CD4-positive, alpha-beta memory T cell (primary cell): ENCODE data around the gene ENGASE. TPM values are rescaled to one million over a fixed set of nuclear protein-coding genes. Genes with fewer than 3 reads are reported as not detected.

Experiments
- CTCF ChIA-PET: fragments of 350-600 bp; sonication (Branson Sonifier 250); formaldehyde crosslinking; loops from one replicate; lab custom pipeline; 2021; ENCODE audit warnings: inconsistent platforms; ENCODE audit not compliant: partially characterized antibody; lab: Charles Lee
- POLR2A ChIA-PET: fragments of 350-600 bp; sonication (Branson Sonifier 250); formaldehyde crosslinking; loops from one replicate; lab custom pipeline; 2021; ENCODE audit not compliant: partially characterized antibody; lab: Charles Lee
- DNase-seq, 5 donors: peaks; one replicate each; pipeline versions ENCODE4 v3.0.0 to v3.0.0-alpha.2; 2020 to 2022; ENCODE audit warnings: mixed read lengths in 1 of 5
- H3K27ac ChIP-seq: one replicate; pipeline ENCODE4 v1.7.0; 2013; ENCODE audit warnings: low read depth, low read length
- H3K27me3 ChIP-seq: 2 replicates; pipeline ENCODE4 v1.7.0; 2013; ENCODE audit warnings: mild to moderate bottlenecking, low read length, moderate library complexity; ENCODE audit not compliant: insufficient read depth
- H3K36me3 ChIP-seq: 2 replicates; pipeline ENCODE4 v1.7.0; 2013; ENCODE audit warnings: mild to moderate bottlenecking, low read length, moderate library complexity; ENCODE audit not compliant: insufficient read depth
- H3K4me1 ChIP-seq: 2 replicates; pipeline ENCODE4 v1.7.0; 2013; ENCODE audit warnings: mild to moderate bottlenecking, low read length, moderate library complexity; ENCODE audit not compliant: insufficient read depth
- H3K4me3 ChIP-seq, 2 donors: one replicate each; pipeline ENCODE4 v1.7.0; 2013; ENCODE audit warnings: low read length in 2 of 2, mild to moderate bottlenecking in 1 of 2
- H3K9me3 ChIP-seq, 2 donors: one replicate each; pipeline ENCODE4 v1.7.0; 2013; ENCODE audit warnings: low read length in 2 of 2, control low read depth in 1 of 2; ENCODE audit not compliant: control insufficient read depth in 1 of 2
- H3K27ac Mint-ChIP-seq, 7 donors: one replicate each; pipeline ENCODE4 v1.8.0; 2020 to 2021; ENCODE audit warnings: mixed read lengths in 7 of 7, mild to moderate bottlenecking in 6 of 7, inconsistent platforms in 3 of 7, moderate library complexity in 3 of 7
- H3K27me3 Mint-ChIP-seq, 2 donors: one replicate each; pipeline ENCODE4 v1.8.0; 2020 to 2021; ENCODE audit warnings: mixed read lengths in 2 of 2
- H3K36me3 Mint-ChIP-seq, 2 donors: one replicate each; pipeline ENCODE4 v1.8.0; 2020 to 2021; ENCODE audit warnings: mixed read lengths in 2 of 2, inconsistent platforms in 1 of 2, mild to moderate bottlenecking in 1 of 2
- H3K4me1 Mint-ChIP-seq, 4 donors: one replicate each; pipeline ENCODE4 v1.8.0; 2020 to 2021; ENCODE audit warnings: mixed read lengths in 4 of 4, mild to moderate bottlenecking in 1 of 4
- H3K4me3 Mint-ChIP-seq, 8 donors: one replicate each; pipeline ENCODE4 v1.8.0; 2020 to 2021; ENCODE audit warnings: mixed read lengths in 8 of 8, mild to moderate bottlenecking in 7 of 8, moderate library complexity in 6 of 8, inconsistent platforms in 3 of 8
- H3K9me3 Mint-ChIP-seq, 8 donors: one replicate each; pipeline ENCODE4 v1.8.0; 2020 to 2021; ENCODE audit warnings: mixed read lengths in 8 of 8, mild to moderate bottlenecking in 5 of 8, inconsistent platforms in 3 of 8, moderate library complexity in 1 of 8
- intact Hi-C: fragments of 100-400 bp; cut with micrococcal nuclease; formaldehyde crosslinking; loops from one replicate; pipeline ENCODE4 v1.15.1; 2023
- polyA plus RNA-seq, 2 donors: library from polyadenylated mRNA; unstranded; fragments of 300-500 nt; fragmentation: Illumina TruSeq; gene quantifications; one replicate each; pipeline ENCODE4 v1.2.3, GENCODE V29; 2021
- total RNA-seq, 2 experiments: library from RNA; stranded (reverse); gene quantifications; one replicate each; pipeline ENCODE4 v1.2.3, GENCODE V29; 2021

The ENGASE gene
- total and polyA plus RNA-seq, 4 experiments from 2014 or later = 2.7 to 150 (median 75.8) TPM

DNA sequence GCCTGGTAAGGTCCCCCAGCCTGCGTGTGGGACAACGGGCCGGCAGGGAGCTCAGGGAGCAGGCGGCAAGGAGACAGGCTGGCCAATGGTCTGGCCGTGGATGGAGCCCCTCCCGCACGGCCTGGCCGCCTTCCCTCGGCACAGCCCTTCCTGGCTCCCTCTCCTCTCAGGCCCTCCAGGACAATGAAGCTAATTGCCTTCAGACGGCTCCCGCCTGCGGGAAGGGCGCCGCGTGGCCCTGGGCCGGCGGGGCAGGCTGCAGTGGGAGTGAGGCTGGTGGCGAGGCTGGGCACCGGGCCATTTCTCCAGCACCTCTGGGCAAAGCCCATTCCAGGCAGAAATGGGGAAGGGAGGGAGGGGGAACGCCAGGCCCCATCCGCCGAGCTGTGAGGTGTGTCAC is 50.9 kb downstream of the ENGASE start:
- H3K4me1 Mint-ChIP-seq = no peaks in the 10 kb centered on the region
- DNase-seq = no peak
- H3K36me3 Mint-ChIP-seq = no peaks in the 10 kb centered on the region
- H3K27ac ChIP-seq = no peak overlapping the region
- H3K27ac Mint-ChIP-seq = no peak overlapping the region
- ChIA-PET POLR2A (no interaction called here), CTCF (no interaction called here)
- no peak overlapping the region for H3K4me3 Mint-ChIP-seq
- no peaks in the 10 kb centered on the region for H3K9me3 Mint-ChIP-seq
- peaks cover 4 to 13% of the 10 kb centered on the region in 2 donors for H3K27me3 Mint-ChIP-seq
- intact Hi-C loops = no loop called here
- H3K4me1 ChIP-seq = no peaks in the 10 kb centered on the region
- no peaks in the 10 kb centered on the region for H3K36me3 ChIP-seq
- H3K9me3 ChIP-seq = no peaks in the 10 kb centered on the region
- no peak overlapping the region for H3K4me3 ChIP-seq
- no peaks in the 10 kb centered on the region for H3K27me3 ChIP-seq

DNA sequence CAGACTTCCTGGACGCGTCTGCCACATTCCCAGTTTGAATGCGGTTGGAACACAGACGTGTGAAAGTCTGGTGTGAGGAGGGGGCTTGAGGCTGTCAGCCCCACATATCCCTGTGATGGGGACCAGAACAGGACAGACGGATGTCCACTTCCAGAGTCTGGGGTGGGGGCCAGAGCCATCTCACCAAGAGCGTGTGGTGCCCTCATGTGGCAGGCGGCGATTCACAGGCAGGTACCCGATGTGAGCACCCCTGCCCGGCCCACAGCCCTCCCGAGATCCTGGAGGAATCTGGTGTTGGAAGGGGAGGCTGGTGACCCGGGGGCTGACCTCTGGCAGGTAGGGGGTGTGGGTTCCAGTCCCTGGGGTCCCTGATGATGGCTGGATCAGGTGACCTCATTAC is 51.5 kb downstream of the ENGASE start:
- H3K36me3 Mint-ChIP-seq = no peaks in the 10 kb centered on the region
- no peak overlapping the region for H3K4me3 ChIP-seq
- CTCF ChIA-PET = no interaction called here
- H3K27me3 Mint-ChIP-seq = peaks cover 4 to 16% of the 10 kb centered on the region in 2 donors
- H3K36me3 ChIP-seq = no peaks in the 10 kb centered on the region
- no peaks in the 10 kb centered on the region for H3K27me3 ChIP-seq
- H3K4me1 Mint-ChIP-seq = no peaks in the 10 kb centered on the region
- intact Hi-C loops = no loop called here
- POLR2A ChIA-PET = no interaction called here
- H3K4me3 Mint-ChIP-seq = no peak overlapping the region
- H3K9me3 ChIP-seq = no peaks in the 10 kb centered on the region
- no peak for DNase-seq
- no peak overlapping the region for H3K27ac Mint-ChIP-seq
- no peak overlapping the region for H3K27ac ChIP-seq
- peaks cover 0 to 2% (median 0%) of the 10 kb centered on the region in 8 donors for H3K9me3 Mint-ChIP-seq
- no peaks in the 10 kb centered on the region for H3K4me1 ChIP-seq

- Mint-ChIP-seq H3K27me3 (peaks cover 4 to 19% of the 10 kb centered on the region in 2 donors), H3K4me3 (no peak overlapping the region), H3K27ac (no peak overlapping the region), H3K4me1 (no peaks in the 10 kb centered on the region), H3K9me3 (peaks cover 0 to 2% (median 0%) of the 10 kb centered on the region in 8 donors), H3K36me3 (no peaks in the 10 kb centered on the region)
- Histone ChIP-seq H3K36me3 (no peaks in the 10 kb centered on the region), H3K4me3 (no peak overlapping the region), H3K9me3 (no peaks in the 10 kb centered on the region), H3K4me1 (no peaks in the 10 kb centered on the region), H3K27me3 (no peaks in the 10 kb centered on the region), H3K27ac (no peak overlapping the region)
- intact Hi-C loops = no loop called here
- no peak for DNase-seq
- CTCF ChIA-PET = no interaction called here
- POLR2A ChIA-PET = no interaction called here
Measured at GRCh38 chr17:79127534-79128135, 53.0 kb downstream of the ENGASE start.

- DNase-seq = no peak
- POLR2A ChIA-PET = no interaction called here
- H3K4me1 ChIP-seq = no peaks in the 10 kb centered on the region
- no peak overlapping the region for H3K27ac ChIP-seq
- no peak overlapping the region for H3K4me3 Mint-ChIP-seq
- peaks cover 4 to 18% of the 10 kb centered on the region in 2 donors for H3K27me3 Mint-ChIP-seq
- H3K36me3 ChIP-seq = no peaks in the 10 kb centered on the region
- no peaks in the 10 kb centered on the region for H3K9me3 ChIP-seq
- peaks cover 0 to 2% (median 0%) of the 10 kb centered on the region in 8 donors for H3K9me3 Mint-ChIP-seq
- intact Hi-C loops = no loop called here
- H3K4me3 ChIP-seq = no peak overlapping the region
- H3K36me3 Mint-ChIP-seq = no peaks in the 10 kb centered on the region
- H3K4me1 Mint-ChIP-seq = no peaks in the 10 kb centered on the region
- H3K27ac Mint-ChIP-seq = no peak overlapping the region
- CTCF ChIA-PET = no interaction called here
- no peaks in the 10 kb centered on the region for H3K27me3 ChIP-seq
Measured at GRCh38 chr17:79129523-79129922, 54.9 kb downstream of the ENGASE start.

DNA sequence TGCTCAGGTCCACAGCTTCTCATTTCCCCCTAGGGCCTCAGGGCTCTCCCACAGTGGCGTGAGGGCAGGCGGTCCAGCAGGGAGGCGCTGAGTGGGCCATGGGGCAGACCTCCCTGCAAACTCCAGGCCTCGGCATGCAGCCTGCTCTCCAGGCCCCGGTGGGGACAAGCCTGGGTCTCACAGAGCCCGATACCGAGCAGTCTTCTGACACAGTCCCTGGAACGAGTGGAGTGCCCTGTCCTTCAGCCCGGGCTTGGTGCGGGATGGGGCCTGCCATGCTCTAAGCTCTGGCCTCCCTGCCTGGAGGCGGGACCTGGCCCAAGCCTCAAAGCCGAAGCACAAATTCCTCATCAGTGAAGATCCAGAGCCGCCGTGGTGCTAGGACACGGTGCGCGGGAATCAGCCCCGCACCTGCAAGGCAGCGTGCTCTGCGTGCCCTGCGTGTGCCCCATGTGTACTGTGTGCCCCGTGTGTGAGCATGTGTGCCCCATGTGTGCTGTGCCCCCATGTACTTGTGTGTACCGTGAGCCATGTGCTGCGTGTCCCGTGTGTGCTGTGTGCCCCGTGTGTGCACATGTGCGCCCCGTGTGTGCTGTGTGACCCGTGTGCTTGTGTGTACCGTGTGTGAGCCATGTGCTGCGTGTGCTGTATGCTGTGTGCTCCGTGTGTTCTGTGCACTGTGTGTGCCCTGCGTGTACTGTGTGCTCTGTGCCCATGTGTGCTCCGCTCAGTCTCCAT is 56.1 kb downstream of the ENGASE start:
- intact Hi-C loops = no loop called here
- no peak overlapping the region for H3K4me3 ChIP-seq
- Mint-ChIP-seq H3K36me3 (no peaks in the 10 kb centered on the region), H3K4me3 (no peak overlapping the region), H3K27me3 (peaks cover 7 to 18% of the 10 kb centered on the region in 2 donors), H3K9me3 (peaks cover 0 to 2% (median 0%) of the 10 kb centered on the region in 8 donors), H3K27ac (no peak overlapping the region), H3K4me1 (no peaks in the 10 kb centered on the region)
- POLR2A ChIA-PET = no interaction called here
- H3K36me3 ChIP-seq = no peaks in the 10 kb centered on the region
- no peaks in the 10 kb centered on the region for H3K27me3 ChIP-seq
- CTCF ChIA-PET = no interaction called here
- no peak overlapping the region for H3K27ac ChIP-seq
- H3K9me3 ChIP-seq = no peaks in the 10 kb centered on the region
- H3K4me1 ChIP-seq = no peaks in the 10 kb centered on the region
- DNase-seq = no peak

GRCh38 chr17:79131274-79131635 is 56.6 kb downstream of the ENGASE start:
- CTCF ChIA-PET = no interaction called here
- no peak overlapping the region for H3K27ac ChIP-seq
- no peaks in the 10 kb centered on the region for H3K9me3 ChIP-seq
- H3K27ac Mint-ChIP-seq = no peak overlapping the region
- H3K4me3 Mint-ChIP-seq = no peak overlapping the region
- no peaks in the 10 kb centered on the region for H3K27me3 ChIP-seq
- H3K4me3 ChIP-seq = no peak overlapping the region
- H3K4me1 Mint-ChIP-seq = no peaks in the 10 kb centered on the region
- H3K36me3 Mint-ChIP-seq = no peaks in the 10 kb centered on the region
- POLR2A ChIA-PET = no interaction called here
- H3K27me3 Mint-ChIP-seq = peaks cover 7 to 22% of the 10 kb centered on the region in 2 donors
- H3K9me3 Mint-ChIP-seq = peaks cover 0 to 2% (median 0%) of the 10 kb centered on the region in 8 donors
- no peaks in the 10 kb centered on the region for H3K36me3 ChIP-seq
- H3K4me1 ChIP-seq = no peaks in the 10 kb centered on the region
- intact Hi-C loops = no loop called here
- no peak for DNase-seq

- Mint-ChIP-seq H3K36me3 (no peaks in the 10 kb centered on the region), H3K9me3 (peaks cover 0 to 2% (median 0%) of the 10 kb centered on the region in 8 donors), H3K4me3 (no peak overlapping the region), H3K27me3 (peaks cover 5 to 19% of the 10 kb centered on the region in 2 donors), H3K4me1 (no peaks in the 10 kb centered on the region), H3K27ac (no peak overlapping the region)
- Histone ChIP-seq H3K4me3 (no peak overlapping the region), H3K36me3 (no peaks in the 10 kb centered on the region), H3K27ac (no peak overlapping the region), H3K4me1 (no peaks in the 10 kb centered on the region), H3K9me3 (no peaks in the 10 kb centered on the region), H3K27me3 (no peaks in the 10 kb centered on the region)
- no peak for DNase-seq
- CTCF ChIA-PET = no interaction called here
- POLR2A ChIA-PET = no interaction called here
- intact Hi-C loops = no loop called here
Measured at GRCh38 chr17:79131701-79132100, 57.1 kb downstream of the ENGASE start.
